Suprapubic skin (tissue), 4 donors: Measurements from ENCODE around the gene NCK2.

ENCODE experiments used
- CTCF ChIP-seq, 2 donors: fragments of 200-600 bp in 1 of 2; fragments of 450-650 bp in 1 of 2; sonication (generic) in 1 of 2; IDR thresholded peaks; one replicate each; pipeline ENCODE4 v1.5.1; 2016 to 2019; ENCODE audit warnings: antibody characterized with exemption in 2 of 2, mild to moderate bottlenecking in 1 of 2, moderate library complexity in 1 of 2
- EP300 ChIP-seq: sonication (generic); formaldehyde crosslinking; IDR thresholded peaks from one replicate; pipeline ENCODE4 v1.6.1; 2017; ENCODE audit warnings: antibody characterized with exemption
- POLR2A ChIP-seq, 2 donors: fragments of 450-650 bp; IDR thresholded peaks; one replicate each; pipeline ENCODE4 v1.6.1; 2017; ENCODE audit warnings: antibody characterized with exemption in 2 of 2, mild to moderate bottlenecking in 2 of 2, moderate library complexity in 2 of 2
- POLR2AphosphoS5 ChIP-seq, 3 donors: sonication (generic); formaldehyde crosslinking; IDR thresholded peaks; one replicate each; pipeline ENCODE4 v1.6.1; 2017; ENCODE audit warnings: antibody characterized with exemption in 3 of 3

GRCh38 chr2:105910497-105911238 is 166.0 kb downstream of the NCK2 start:
- TF ChIP-seq CTCF (IDR thresholded peaks at IDR 0.05) (no peak), POLR2A (IDR thresholded peaks at IDR 0.05) (no peak), POLR2AphosphoS5 (IDR thresholded peaks at IDR 0.05) (no peak), EP300 (no peak)
